Activated CD8-positive, alpha-beta memory T cell treated with anti-CD3 and anti-CD28 coated beads, Interleukin-2, amount 10 ng/mL, durations not matched to agents 7 days and 5 days (primary cell): ENCODE measurements around the gene CCRL2. TPM values are rescaled to one million over a fixed set of nuclear protein-coding genes. Genes with fewer than 3 reads are reported as not detected.
"Not testable (repeated sequence)": the region's sequence is repeated elsewhere in the genome, so short reads cannot be mapped to it uniquely, and the experiment has no call there.

Source experiments
- ATAC-seq: fragments of 150-1000 bp; cut with Tn5 transposase; one replicate; pipeline ENCODE4 v1.10.0; 2021; ENCODE audit warnings: moderate library complexity
- CTCF ChIA-PET: fragments of 350-600 bp; sonication (Branson Sonifier 250); formaldehyde crosslinking; loops from one replicate; lab custom pipeline; 2021; ENCODE audit warnings: antibody characterized with exemption; lab: Charles Lee
- DNase-seq: peaks from one replicate; pipeline ENCODE4 v3.0.0-alpha.2; 2020
- H3K27ac Mint-ChIP-seq: one replicate; pipeline ENCODE4 v1.8.0; 2021; ENCODE audit warnings: mild to moderate bottlenecking, mixed read lengths
- H3K27me3 Mint-ChIP-seq: one replicate; pipeline ENCODE4 v1.8.0; 2021; ENCODE audit warnings: mixed read lengths
- H3K36me3 Mint-ChIP-seq: one replicate; pipeline ENCODE4 v1.8.0; 2021; ENCODE audit warnings: mild to moderate bottlenecking, mixed read lengths
- H3K4me1 Mint-ChIP-seq: one replicate; pipeline ENCODE4 v1.8.0; 2021; ENCODE audit warnings: mixed read lengths
- H3K4me3 Mint-ChIP-seq: one replicate; pipeline ENCODE4 v1.8.0; 2021; ENCODE audit warnings: mild to moderate bottlenecking, moderate library complexity, mixed read lengths
- H3K9me3 Mint-ChIP-seq: one replicate; pipeline ENCODE4 v1.8.0; 2022; ENCODE audit warnings: low read depth, mixed read lengths
- total RNA-seq, 2 experiments: library from RNA; stranded (reverse); gene quantifications; one replicate each; pipeline ENCODE4 v1.2.3, GENCODE V29; 2021

The CCRL2 gene
- total RNA-seq, 2 experiments from 2014 or later, result 10.0 to 11.9 TPM

DNA sequence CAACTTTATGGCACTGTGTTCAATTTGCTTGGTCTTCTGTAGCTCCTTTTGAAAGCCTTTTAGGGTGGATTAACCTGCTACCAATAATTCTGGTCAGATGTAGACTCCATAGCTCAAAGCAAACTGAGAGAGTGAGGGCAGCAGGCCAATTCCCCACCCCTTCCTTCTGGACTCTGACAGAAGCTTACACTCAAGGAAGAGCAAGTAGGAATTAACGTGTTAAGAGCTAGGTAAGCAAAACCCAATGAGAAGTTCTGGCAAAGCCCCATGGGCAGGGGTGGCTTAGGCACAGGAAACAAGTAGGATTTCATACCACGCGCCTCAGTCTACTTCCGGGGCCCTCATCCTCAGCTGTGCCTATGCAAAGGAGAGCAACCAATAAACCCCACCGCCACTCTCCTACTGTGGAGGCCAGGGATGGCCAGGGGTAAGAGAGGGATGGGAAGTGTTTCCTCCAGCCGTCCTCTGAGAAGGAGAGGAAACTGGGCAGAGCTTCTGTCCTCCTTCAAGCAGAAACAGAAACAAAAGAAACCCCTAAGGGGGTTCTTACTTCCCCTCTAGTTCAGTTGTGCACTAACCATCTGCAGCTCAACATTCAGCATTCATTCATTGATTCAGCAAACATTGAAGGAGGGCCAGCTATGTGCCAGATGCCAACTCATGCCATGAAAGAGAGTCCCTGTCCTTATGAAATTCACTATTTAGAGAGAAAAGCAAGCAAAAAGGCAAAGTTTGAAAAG lies 23.7 kb upstream of the CCRL2 start:
- Mint-ChIP-seq H3K36me3 (peaks cover 8% of the 10 kb centered on the region), H3K27ac (peak overlapping the region; percentile 68), H3K4me3 (no peak overlapping the region), H3K4me1 (peaks cover 57% of the 10 kb centered on the region), H3K9me3 (no peaks in the 10 kb centered on the region), H3K27me3 (no peaks in the 10 kb centered on the region)
- ATAC-seq, result peak; percentile 50
- CTCF ChIA-PET, result interaction anchor here (0.9 to 6.5 kb wide), 10 partner anchors 10 to 174 kb away, joined by 3 to 57 read pairs (median 4); partner anchors contain the start of genes CCR5, CCR5AS and CCRL2
- no peak for DNase-seq

DNA sequence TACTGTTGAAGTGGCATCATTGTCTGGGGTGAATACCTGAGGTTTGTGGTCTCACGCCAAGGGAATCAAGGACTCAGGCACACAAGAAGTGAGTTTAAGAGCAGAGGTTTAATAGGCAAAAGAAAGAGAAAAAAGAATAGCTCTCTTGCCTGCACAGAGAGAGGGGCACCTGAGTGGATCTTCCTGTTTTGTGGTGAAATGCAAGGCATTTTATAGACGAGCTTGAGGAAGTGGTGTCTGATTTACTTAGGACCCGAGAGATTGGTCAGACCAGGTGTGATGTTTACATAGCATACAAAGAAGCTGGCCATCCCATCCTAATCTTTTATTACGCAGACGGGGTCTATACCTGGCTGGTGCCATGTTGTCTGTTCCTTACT lies 23.1 kb upstream of the CCRL2 start:
- H3K27ac Mint-ChIP-seq, result peak overlapping the region; percentile 68
- DNase-seq (no peak), ATAC-seq (peak; percentile 7)
- H3K4me1 Mint-ChIP-seq, result peaks cover 54% of the 10 kb centered on the region
- H3K9me3 Mint-ChIP-seq, result no peaks in the 10 kb centered on the region
- H3K36me3 Mint-ChIP-seq, result peaks cover 7% of the 10 kb centered on the region
- no peak overlapping the region for H3K4me3 Mint-ChIP-seq
- H3K27me3 Mint-ChIP-seq, result no peaks in the 10 kb centered on the region
- CTCF ChIA-PET, result interaction anchor here (1.0 to 6.5 kb wide), 10 partner anchors 10 to 175 kb away, joined by 3 to 57 read pairs (median 4); partner anchors contain the start of genes CCR5, CCR5AS and CCRL2

DNA sequence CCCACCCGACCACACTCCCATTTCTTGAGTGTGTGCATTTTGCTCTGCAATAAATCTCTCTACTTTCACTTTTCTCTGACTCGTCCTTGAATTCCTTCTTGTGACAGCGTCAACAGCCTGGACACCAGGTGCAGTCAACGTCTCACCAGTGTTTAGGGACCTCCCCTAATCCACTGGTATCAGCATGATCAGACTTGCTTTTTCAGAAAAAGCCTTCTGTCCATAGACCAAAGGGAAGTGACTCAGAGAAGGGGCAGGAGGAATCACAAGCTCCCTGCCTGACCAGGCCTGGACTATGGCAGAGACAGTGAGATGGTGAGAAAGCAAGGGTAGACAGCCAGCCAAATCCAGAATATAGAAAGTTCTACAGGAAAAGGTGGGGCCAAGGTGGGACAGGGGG lies 20.9 kb upstream of the CCRL2 start:
- H3K27ac Mint-ChIP-seq, result no peak overlapping the region
- no peaks in the 10 kb centered on the region for H3K27me3 Mint-ChIP-seq
- no peaks in the 10 kb centered on the region for H3K9me3 Mint-ChIP-seq
- DNase-seq (no peak), ATAC-seq (peak; percentile 39)
- H3K4me3 Mint-ChIP-seq, result no peak overlapping the region
- H3K4me1 Mint-ChIP-seq, result peaks cover 36% of the 10 kb centered on the region
- CTCF ChIA-PET, result interaction anchor here (0.7 to 3.3 kb wide), 2 partner anchors 18 to 102 kb away, joined by 3 to 14 read pairs; no protein-coding TSS in a partner anchor
- H3K36me3 Mint-ChIP-seq, result peaks cover 7% of the 10 kb centered on the region

DNA sequence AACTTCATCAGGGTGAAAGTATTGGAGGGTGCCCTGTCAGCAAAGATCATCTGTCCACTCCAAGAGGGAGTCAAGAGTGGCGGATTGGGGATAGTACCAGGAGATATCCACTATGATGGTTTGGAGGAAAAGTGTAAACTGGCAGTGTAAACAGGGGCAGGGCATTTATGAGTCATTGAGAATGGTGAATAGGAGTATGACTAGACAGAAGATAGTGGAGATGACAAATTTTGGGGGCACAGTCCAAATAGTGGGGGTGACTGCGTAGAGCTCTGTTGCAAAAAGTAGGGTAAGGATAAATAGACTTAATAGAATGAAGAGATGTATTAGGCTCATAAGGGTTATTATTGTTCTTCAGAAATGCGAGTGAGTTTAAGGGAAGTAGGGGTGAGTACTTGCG lies 18.2 kb upstream of the CCRL2 start:
- DNase-seq, ATAC-seq, H3K36me3 Mint-ChIP-seq, CTCF ChIA-PET, H3K4me3 Mint-ChIP-seq, H3K27ac Mint-ChIP-seq, H3K9me3 Mint-ChIP-seq, H3K27me3 Mint-ChIP-seq: not testable (repeated sequence)
- H3K4me1 Mint-ChIP-seq, result peaks cover 26% of the 10 kb centered on the region

DNA sequence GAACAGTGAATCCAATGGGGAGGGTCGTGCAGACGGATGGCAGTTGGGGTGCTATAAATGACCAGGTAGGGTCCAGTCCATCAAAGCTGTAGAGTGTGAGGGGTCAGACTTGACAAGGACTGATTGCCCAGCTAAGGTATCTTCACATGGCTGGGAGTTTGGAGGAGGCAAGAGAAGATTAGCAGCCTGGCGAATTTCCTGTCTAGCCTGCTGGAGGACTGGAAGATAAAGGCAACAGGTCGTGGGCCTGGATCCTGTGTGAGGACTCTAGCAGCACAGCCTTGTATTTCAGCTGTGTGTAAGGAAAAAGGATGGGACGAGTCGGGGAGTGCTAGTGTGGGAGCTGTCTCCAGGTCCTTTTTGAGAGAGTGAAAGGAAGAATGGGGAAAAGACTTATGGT lies 17.8 kb upstream of the CCRL2 start:
- Mint-ChIP-seq H3K4me1 (peaks cover 22% of the 10 kb centered on the region), H3K27me3 (no peaks in the 10 kb centered on the region), H3K36me3 (peaks cover 7% of the 10 kb centered on the region), H3K9me3 (no peaks in the 10 kb centered on the region), H3K4me3 (no peak overlapping the region), H3K27ac (no peak overlapping the region)
- CTCF ChIA-PET, result no interaction called here
- no peak for DNase-seq
- no peak for ATAC-seq

DNA sequence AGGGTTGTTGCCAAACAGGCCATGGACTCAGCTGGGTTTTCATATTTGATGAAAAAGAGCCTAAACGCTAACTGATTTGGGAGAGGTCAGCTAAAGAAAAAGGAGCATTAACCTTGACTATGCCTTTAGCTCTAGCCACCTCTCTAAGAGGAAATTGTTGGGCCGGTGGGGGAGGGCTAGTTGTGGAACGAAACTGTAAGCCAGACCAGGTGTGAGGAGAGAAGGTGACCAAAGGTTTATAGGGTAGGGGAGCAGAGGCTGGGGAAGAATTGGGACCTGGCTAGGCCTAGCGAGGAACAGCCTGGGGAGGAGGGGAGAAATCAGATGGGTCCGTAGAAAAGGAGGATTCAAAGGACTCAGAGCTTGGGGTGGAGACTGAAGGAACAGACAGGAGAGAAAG lies 15.5 kb upstream of the CCRL2 start:
- DNase-seq, H3K4me3 Mint-ChIP-seq, CTCF ChIA-PET, H3K27me3 Mint-ChIP-seq, H3K36me3 Mint-ChIP-seq, H3K27ac Mint-ChIP-seq, ATAC-seq, H3K9me3 Mint-ChIP-seq: not testable (repeated sequence)
- peaks cover 14% of the 10 kb centered on the region for H3K4me1 Mint-ChIP-seq

DNA sequence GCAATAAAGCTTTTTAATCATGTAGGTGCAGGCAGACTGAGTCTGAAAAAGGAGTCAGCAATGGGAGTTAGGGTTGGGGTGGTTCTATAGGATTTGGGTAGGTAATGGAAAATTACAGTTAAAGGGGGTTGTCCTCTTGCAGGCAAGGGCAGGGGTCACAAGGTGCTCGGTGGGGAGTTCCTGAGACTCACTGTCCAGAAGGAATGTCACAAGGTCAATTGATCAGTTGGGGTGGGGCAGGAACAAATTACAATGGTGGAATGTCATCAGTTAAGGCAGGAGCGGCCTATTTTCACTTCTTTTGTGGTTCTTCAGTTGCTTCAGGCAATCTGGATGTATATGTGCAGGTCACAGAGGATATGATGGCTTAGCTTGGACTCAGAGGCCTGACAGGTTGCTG lies 14.0 kb upstream of the CCRL2 start:
- Mint-ChIP-seq H3K27ac (no peak overlapping the region), H3K27me3 (peaks cover 3% of the 10 kb centered on the region), H3K9me3 (no peaks in the 10 kb centered on the region), H3K4me1 (peaks cover 21% of the 10 kb centered on the region), H3K4me3 (no peak overlapping the region), H3K36me3 (no peaks in the 10 kb centered on the region)
- ATAC-seq (no peak), DNase-seq (no peak)
- CTCF ChIA-PET, result interaction anchor here (1.0 kb wide), 1 partner anchor 9 kb away, joined by 5 read pairs; no protein-coding TSS in a partner anchor

DNA sequence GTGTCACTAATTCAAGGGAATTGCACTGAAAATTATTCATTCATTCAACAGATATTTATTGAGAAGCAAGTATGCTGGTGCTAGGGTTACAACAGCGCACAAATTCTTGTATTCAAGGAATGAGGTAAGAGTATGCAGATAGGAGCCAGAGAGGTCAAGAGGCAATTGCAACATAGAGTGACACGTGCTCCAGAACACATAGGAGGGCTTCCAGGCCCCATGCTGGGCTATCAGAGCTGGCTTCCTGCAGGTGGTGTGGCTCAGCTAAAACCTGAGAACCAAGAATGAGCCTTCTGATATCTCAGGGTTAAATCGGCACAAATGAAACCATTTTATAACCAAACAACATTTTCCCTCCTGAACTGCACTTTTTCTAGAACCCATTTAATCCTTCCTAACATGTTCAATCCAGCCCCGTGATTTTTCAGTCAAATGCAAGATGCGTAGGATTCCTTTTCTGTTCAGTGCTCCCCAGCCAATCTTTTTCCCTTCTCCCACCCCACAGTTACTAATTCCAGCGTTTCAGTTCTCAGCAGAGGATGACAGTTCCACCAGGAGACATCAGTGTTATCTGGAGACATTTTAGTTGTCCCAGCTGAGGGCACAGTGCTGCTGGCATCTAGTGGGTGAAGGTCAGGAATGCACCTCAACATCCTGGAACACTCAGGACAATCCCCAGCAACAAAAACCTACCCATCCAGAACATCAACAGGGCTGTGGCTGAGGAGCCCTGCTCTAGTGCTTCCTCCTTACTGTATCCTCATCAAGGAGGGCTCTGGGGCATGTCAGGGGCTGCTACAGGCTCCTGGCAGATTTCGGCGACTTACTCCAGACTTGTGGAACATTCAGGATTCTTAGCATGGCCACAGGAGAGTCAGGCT lies 13.3 kb upstream of the CCRL2 start:
- H3K4me3 Mint-ChIP-seq, result no peak overlapping the region
- peaks cover 1% of the 10 kb centered on the region for H3K36me3 Mint-ChIP-seq
- DNase-seq (no peak), ATAC-seq (no peak)
- CTCF ChIA-PET, result interaction anchor here (1.0 kb wide), 1 partner anchor 10 kb away, joined by 5 read pairs; no protein-coding TSS in a partner anchor
- no peaks in the 10 kb centered on the region for H3K9me3 Mint-ChIP-seq
- no peak overlapping the region for H3K27ac Mint-ChIP-seq
- peaks cover 21% of the 10 kb centered on the region for H3K4me1 Mint-ChIP-seq
- H3K27me3 Mint-ChIP-seq, result peaks cover 3% of the 10 kb centered on the region

DNA sequence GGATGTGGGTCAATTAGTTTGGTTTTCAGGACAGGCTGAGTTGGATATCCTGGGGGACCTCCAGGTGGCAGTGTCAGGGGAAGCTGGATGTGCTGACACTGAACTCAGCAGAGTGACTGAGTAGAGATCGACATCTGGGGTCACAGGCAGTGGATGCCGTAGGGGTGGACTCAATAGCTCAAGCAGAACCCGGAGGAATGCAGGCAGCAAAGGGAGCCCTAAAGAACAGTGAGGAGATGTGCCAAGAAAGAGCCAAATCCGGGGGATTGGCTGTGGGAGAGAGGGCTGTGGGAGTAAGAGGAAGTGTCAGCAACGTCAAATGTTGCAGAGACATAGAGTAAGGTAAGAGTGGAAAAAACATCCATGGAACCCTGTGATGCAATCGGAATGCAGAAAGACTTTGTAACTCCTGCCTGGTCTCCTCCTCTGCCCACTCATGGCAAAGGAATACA lies 11.8 kb upstream of the CCRL2 start:
- CTCF ChIA-PET, result interaction anchor here (1.1 kb wide), 1 partner anchor 30 kb away, joined by 3 read pairs; no protein-coding TSS in a partner anchor
- Mint-ChIP-seq H3K4me1 (peaks cover 21% of the 10 kb centered on the region), H3K9me3 (no peaks in the 10 kb centered on the region), H3K36me3 (peaks cover 1% of the 10 kb centered on the region), H3K4me3 (no peak overlapping the region), H3K27ac (no peak overlapping the region), H3K27me3 (peaks cover 3% of the 10 kb centered on the region)
- DNase-seq (no peak), ATAC-seq (no peak)

DNA sequence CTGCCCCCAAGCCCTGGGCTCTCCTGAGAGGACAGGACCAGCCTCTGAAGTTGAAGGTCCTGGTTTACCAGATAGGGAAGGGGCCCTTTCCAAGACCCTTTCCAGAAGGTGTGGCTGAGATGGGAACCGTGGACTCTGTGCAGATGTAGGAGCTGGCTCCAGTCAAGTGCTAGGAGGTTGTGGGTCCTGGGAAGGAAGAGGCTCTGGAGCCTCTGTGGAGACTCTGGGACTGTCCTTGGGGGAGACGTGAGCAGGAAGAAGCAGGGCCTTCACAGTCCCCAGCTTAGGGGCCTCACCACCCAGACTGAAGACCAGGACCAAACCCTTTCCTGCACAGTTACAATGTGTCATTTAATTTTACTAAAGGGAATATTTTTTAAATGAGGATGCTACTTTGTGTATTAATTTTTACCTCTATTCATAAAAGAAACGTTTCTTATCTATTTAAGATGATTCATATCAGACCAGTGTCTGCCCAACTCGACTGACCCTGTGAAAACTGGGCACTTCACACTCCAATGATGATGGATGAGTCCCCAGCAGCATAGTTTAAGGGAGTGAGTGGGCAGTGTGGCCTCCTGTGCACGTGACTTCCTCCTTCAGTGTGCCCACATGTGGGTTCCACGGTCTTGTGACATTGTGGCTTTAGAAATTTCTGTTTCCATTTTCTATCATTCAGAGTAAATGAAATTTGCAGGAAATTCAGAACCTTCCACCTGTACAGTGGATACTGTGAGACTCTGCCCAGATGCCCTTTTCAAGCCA lies 11.1 kb upstream of the CCRL2 start:
- peaks cover 1% of the 10 kb centered on the region for H3K36me3 Mint-ChIP-seq
- H3K9me3 Mint-ChIP-seq, result no peaks in the 10 kb centered on the region
- ATAC-seq (peak; percentile 41), DNase-seq (peak; percentile 61)
- peaks cover 21% of the 10 kb centered on the region for H3K4me1 Mint-ChIP-seq
- CTCF ChIA-PET, result interaction anchor here (1.1 kb wide), 1 partner anchor 29 kb away, joined by 3 read pairs; no protein-coding TSS in a partner anchor
- peaks cover 3% of the 10 kb centered on the region for H3K27me3 Mint-ChIP-seq
- H3K4me3 Mint-ChIP-seq, result no peak overlapping the region
- no peak overlapping the region for H3K27ac Mint-ChIP-seq

DNA sequence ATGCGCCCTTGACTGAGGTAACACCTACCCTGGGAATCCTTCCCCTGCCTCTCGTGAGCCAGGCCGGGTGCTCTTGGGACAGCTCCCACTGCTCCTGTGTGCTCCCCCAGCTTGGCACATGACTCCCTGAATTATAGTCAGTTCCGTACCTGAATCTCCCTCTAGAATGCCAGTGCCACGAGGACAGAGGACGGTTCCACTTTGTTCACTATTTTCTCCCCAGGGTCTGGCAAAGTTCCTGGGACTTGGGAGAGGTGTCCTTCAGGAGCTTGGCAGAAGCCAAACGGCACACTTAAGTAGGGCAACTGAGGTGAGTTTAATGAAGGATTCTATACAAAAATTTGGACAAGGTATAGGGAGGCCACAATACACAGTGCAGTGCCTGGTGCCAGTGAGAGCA lies 9.9 kb upstream of the CCRL2 start:
- Mint-ChIP-seq H3K4me1 (peaks cover 21% of the 10 kb centered on the region), H3K36me3 (peaks cover 1% of the 10 kb centered on the region), H3K4me3 (no peak overlapping the region), H3K9me3 (no peaks in the 10 kb centered on the region), H3K27me3 (peaks cover 3% of the 10 kb centered on the region), H3K27ac (no peak overlapping the region)
- ATAC-seq (no peak), DNase-seq (no peak)
- CTCF ChIA-PET, result interaction anchor here (1.0 to 1.1 kb wide), 2 partner anchors 13 to 91 kb away, joined by 3 to 4 read pairs; no protein-coding TSS in a partner anchor

DNA sequence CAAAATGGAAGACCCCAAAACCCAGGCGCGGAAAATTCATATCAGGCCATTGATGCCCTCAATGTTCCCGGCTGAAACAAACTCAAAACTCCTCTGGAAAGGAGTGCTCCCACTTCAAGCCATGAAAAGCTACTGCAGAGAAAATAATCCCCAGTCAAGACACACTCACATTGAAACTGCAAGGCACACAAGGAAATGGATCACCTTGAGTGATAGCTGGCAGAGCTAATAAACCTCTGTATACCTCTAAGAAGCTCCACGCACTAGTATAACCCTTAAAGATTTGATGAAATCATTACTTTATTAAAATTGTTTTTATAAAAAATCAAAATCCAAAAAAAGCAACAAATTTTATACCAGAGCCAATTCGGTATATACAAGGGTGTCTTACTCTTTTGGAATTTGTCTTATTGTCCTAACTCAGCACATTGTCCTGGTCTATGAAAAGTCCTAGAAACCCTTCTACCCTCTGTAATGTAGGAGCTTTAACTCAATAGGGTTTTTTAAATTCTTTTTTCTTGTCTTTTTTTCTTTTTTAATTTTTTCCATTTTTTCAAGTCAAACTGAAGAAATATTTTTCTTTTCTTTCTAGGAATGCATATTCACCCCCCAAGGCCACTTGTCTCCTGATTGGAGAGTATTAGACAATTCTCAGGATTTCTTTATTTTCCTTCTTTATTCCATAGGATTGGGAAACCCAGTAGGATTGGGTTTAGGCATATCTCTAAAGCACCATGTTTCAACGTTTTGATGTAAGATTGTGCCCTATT lies 8.7 kb upstream of the CCRL2 start:
- H3K4me3 Mint-ChIP-seq, result no peak overlapping the region
- peaks cover 9% of the 10 kb centered on the region for H3K27me3 Mint-ChIP-seq
- CTCF ChIA-PET, result interaction anchor here (1.1 kb wide), 1 partner anchor 90 kb away, joined by 3 read pairs; no protein-coding TSS in a partner anchor
- no peak overlapping the region for H3K27ac Mint-ChIP-seq
- DNase-seq (no peak), ATAC-seq (no peak)
- H3K36me3 Mint-ChIP-seq, result peaks cover 1% of the 10 kb centered on the region
- no peaks in the 10 kb centered on the region for H3K9me3 Mint-ChIP-seq
- H3K4me1 Mint-ChIP-seq, result peaks cover 21% of the 10 kb centered on the region
